K562 (cell line): ENCODE measurements around the gene CRYZL1. TPM values are rescaled to one million over a fixed set of nuclear protein-coding genes. Genes with fewer than 3 reads are reported as not detected.

Source experiments
- SMARCA4 ChIP-seq: fragments of 450-650 bp; IDR thresholded peaks from 2 replicates; pipeline ENCODE4 v1.6.1; 2016
- TAL1 ChIP-seq: fragments of 450-650 bp; IDR thresholded peaks from 2 replicates; pipeline ENCODE4 v1.6.1; 2016; ENCODE audit warnings: mild to moderate bottlenecking
- U2AF1 ChIP-seq: fragments of 200-400 bp; formaldehyde crosslinking; optimal IDR thresholded peaks from 2 replicates; pipeline ENCODE3; 2017; ENCODE audit warnings: mild to moderate bottlenecking, low read depth, low read length, moderate library complexity
- polyA plus RNA-seq, 8 experiments: library from polyadenylated mRNA; depleted of rRNA in 4 of 8; stranded (reverse) in 5 of 8; unstranded in 3 of 8; fragments of >200 nt; fragmentation: Nextera tagmentation in 2 of 8; fragmentation: Illumina TruSeq in 1 of 8; extraction: Ambion mirVana in 2 of 8; extraction: Trizol in 1 of 8; gene quantifications; 2 replicates each; pipeline versions ENCODE4 v1.2.1 to v1.2.3, GENCODE V29; 2011 to 2014; ENCODE audit warnings: inconsistent platforms in 1 of 8, missing spikeins in 1 of 8
- total RNA-seq, 7 experiments: library from RNA; depleted of rRNA in 6 of 7; stranded (reverse); fragments of >200 nt in 6 of 7; fragmentation: Illumina TruSeq in 2 of 7; extraction: Trizol in 2 of 7; gene quantifications; 2 replicates each; pipeline versions ENCODE4 v1.2.1 to v1.2.3, GENCODE V29; 2011 to 2021; ENCODE audit warnings: low replicate concordance in 1 of 7
- TF ChIP-seq, protein P1 (sequence below): fragments of 450-650 bp; IDR thresholded peaks from 2 replicates; pipeline ENCODE4 v1.6.1; 2016; ENCODE audit warnings: mild to moderate bottlenecking, moderate library complexity
- TF ChIP-seq, protein P2 (sequence below): fragments of 250-450 bp; sonication (Bioruptor Pico); IDR thresholded peaks from 2 replicates; pipeline ENCODE4 v1.4.0; 2020; ENCODE audit warnings: mild to moderate bottlenecking, moderate library complexity, borderline replicate concordance
- TF ChIP-seq, protein P3 (sequence below): fragments of 450-650 bp; IDR thresholded peaks from 2 replicates; pipeline ENCODE4 v1.6.1; 2016; ENCODE audit warnings: borderline replicate concordance
- TF ChIP-seq, protein P4 (sequence below), 2 experiments: fragments of 200-800 bp in 1 of 2; sonication (Bioruptor generic) in 1 of 2; sonication (generic) in 1 of 2; formaldehyde crosslinking in 1 of 2; IDR thresholded peaks in 1 of 2; conservative IDR thresholded peaks in 1 of 2; 2 replicates each; pipeline versions ENCODE4 v1.5.0 to v1.6.1; 2016 to 2020; ENCODE audit warnings: missing compliant biosample characterization in 1 of 2, missing genetic modification characterization in 1 of 2, missing genetic modification reagents in 1 of 2

The CRYZL1 gene
- total and polyA plus RNA-seq, 9 of the 15 experiments (the other 6 are each of a cell fraction or from before 2014, with no cell fraction given), result 19.9 to 98.2 (median 39.2) TPM

DNA sequence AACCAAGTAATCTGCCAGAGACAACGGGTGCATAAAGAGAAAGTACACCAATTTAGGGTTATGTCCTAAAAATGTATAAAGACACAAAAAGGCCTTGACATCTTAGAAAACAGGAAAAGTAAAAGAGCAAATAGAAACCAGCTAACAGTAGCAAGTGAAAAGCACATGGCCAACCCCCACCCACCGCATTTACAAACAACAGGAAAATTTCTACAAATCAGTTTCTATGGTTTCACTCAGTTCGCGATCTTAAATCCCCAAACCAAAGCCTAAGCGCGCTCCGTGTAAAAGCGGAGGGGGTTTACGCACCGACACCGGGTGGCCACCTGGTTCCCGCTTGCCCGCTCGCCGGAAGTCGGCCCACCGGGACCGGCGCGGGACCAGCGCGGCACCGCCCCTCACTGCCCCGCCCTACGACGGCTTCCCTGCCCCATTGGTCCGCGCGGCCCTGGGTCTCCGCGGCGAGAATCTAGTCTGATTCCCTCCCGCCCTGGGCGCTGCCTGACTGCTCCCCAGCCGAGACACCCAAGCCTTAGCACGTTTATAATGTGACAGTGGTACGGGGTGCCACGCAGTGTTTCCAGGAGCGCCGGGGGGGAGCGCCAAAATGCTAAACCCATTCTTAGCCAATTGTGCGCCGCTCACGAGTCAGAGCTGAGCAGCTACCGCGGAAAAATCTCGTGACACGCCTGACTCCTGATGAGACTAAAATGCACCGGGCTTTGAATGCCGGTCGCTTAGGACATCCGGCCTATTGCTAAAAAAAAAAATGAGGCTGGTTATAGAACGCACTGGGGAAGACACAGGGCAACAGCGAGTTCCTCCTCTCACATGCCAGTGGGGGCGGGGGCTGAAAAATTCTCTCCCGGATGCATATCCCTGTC, 99.5 kb downstream of the CRYZL1 start, which contains the start of gene GART (continued):
- TF ChIP-seq, protein P1, sequence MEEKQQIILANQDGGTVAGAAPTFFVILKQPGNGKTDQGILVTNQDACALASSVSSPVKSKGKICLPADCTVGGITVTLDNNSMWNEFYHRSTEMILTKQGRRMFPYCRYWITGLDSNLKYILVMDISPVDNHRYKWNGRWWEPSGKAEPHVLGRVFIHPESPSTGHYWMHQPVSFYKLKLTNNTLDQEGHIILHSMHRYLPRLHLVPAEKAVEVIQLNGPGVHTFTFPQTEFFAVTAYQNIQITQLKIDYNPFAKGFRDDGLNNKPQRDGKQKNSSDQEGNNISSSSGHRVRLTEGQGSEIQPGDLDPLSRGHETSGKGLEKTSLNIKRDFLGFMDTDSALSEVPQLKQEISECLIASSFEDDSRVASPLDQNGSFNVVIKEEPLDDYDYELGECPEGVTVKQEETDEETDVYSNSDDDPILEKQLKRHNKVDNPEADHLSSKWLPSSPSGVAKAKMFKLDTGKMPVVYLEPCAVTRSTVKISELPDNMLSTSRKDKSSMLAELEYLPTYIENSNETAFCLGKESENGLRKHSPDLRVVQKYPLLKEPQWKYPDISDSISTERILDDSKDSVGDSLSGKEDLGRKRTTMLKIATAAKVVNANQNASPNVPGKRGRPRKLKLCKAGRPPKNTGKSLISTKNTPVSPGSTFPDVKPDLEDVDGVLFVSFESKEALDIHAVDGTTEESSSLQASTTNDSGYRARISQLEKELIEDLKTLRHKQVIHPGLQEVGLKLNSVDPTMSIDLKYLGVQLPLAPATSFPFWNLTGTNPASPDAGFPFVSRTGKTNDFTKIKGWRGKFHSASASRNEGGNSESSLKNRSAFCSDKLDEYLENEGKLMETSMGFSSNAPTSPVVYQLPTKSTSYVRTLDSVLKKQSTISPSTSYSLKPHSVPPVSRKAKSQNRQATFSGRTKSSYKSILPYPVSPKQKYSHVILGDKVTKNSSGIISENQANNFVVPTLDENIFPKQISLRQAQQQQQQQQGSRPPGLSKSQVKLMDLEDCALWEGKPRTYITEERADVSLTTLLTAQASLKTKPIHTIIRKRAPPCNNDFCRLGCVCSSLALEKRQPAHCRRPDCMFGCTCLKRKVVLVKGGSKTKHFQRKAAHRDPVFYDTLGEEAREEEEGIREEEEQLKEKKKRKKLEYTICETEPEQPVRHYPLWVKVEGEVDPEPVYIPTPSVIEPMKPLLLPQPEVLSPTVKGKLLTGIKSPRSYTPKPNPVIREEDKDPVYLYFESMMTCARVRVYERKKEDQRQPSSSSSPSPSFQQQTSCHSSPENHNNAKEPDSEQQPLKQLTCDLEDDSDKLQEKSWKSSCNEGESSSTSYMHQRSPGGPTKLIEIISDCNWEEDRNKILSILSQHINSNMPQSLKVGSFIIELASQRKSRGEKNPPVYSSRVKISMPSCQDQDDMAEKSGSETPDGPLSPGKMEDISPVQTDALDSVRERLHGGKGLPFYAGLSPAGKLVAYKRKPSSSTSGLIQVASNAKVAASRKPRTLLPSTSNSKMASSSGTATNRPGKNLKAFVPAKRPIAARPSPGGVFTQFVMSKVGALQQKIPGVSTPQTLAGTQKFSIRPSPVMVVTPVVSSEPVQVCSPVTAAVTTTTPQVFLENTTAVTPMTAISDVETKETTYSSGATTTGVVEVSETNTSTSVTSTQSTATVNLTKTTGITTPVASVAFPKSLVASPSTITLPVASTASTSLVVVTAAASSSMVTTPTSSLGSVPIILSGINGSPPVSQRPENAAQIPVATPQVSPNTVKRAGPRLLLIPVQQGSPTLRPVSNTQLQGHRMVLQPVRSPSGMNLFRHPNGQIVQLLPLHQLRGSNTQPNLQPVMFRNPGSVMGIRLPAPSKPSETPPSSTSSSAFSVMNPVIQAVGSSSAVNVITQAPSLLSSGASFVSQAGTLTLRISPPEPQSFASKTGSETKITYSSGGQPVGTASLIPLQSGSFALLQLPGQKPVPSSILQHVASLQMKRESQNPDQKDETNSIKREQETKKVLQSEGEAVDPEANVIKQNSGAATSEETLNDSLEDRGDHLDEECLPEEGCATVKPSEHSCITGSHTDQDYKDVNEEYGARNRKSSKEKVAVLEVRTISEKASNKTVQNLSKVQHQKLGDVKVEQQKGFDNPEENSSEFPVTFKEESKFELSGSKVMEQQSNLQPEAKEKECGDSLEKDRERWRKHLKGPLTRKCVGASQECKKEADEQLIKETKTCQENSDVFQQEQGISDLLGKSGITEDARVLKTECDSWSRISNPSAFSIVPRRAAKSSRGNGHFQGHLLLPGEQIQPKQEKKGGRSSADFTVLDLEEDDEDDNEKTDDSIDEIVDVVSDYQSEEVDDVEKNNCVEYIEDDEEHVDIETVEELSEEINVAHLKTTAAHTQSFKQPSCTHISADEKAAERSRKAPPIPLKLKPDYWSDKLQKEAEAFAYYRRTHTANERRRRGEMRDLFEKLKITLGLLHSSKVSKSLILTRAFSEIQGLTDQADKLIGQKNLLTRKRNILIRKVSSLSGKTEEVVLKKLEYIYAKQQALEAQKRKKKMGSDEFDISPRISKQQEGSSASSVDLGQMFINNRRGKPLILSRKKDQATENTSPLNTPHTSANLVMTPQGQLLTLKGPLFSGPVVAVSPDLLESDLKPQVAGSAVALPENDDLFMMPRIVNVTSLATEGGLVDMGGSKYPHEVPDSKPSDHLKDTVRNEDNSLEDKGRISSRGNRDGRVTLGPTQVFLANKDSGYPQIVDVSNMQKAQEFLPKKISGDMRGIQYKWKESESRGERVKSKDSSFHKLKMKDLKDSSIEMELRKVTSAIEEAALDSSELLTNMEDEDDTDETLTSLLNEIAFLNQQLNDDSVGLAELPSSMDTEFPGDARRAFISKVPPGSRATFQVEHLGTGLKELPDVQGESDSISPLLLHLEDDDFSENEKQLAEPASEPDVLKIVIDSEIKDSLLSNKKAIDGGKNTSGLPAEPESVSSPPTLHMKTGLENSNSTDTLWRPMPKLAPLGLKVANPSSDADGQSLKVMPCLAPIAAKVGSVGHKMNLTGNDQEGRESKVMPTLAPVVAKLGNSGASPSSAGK, result peak; percentile 85
- TF ChIP-seq, protein P2, sequence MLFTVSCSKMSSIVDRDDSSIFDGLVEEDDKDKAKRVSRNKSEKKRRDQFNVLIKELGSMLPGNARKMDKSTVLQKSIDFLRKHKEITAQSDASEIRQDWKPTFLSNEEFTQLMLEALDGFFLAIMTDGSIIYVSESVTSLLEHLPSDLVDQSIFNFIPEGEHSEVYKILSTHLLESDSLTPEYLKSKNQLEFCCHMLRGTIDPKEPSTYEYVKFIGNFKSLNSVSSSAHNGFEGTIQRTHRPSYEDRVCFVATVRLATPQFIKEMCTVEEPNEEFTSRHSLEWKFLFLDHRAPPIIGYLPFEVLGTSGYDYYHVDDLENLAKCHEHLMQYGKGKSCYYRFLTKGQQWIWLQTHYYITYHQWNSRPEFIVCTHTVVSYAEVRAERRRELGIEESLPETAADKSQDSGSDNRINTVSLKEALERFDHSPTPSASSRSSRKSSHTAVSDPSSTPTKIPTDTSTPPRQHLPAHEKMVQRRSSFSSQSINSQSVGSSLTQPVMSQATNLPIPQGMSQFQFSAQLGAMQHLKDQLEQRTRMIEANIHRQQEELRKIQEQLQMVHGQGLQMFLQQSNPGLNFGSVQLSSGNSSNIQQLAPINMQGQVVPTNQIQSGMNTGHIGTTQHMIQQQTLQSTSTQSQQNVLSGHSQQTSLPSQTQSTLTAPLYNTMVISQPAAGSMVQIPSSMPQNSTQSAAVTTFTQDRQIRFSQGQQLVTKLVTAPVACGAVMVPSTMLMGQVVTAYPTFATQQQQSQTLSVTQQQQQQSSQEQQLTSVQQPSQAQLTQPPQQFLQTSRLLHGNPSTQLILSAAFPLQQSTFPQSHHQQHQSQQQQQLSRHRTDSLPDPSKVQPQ (CRISPR knock-in tag), result no peak
- TF ChIP-seq, protein P3, sequence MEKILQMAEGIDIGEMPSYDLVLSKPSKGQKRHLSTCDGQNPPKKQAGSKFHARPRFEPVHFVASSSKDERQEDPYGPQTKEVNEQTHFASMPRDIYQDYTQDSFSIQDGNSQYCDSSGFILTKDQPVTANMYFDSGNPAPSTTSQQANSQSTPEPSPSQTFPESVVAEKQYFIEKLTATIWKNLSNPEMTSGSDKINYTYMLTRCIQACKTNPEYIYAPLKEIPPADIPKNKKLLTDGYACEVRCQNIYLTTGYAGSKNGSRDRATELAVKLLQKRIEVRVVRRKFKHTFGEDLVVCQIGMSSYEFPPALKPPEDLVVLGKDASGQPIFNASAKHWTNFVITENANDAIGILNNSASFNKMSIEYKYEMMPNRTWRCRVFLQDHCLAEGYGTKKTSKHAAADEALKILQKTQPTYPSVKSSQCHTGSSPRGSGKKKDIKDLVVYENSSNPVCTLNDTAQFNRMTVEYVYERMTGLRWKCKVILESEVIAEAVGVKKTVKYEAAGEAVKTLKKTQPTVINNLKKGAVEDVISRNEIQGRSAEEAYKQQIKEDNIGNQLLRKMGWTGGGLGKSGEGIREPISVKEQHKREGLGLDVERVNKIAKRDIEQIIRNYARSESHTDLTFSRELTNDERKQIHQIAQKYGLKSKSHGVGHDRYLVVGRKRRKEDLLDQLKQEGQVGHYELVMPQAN, result peak; percentile 97
- TF ChIP-seq, protein P4, sequence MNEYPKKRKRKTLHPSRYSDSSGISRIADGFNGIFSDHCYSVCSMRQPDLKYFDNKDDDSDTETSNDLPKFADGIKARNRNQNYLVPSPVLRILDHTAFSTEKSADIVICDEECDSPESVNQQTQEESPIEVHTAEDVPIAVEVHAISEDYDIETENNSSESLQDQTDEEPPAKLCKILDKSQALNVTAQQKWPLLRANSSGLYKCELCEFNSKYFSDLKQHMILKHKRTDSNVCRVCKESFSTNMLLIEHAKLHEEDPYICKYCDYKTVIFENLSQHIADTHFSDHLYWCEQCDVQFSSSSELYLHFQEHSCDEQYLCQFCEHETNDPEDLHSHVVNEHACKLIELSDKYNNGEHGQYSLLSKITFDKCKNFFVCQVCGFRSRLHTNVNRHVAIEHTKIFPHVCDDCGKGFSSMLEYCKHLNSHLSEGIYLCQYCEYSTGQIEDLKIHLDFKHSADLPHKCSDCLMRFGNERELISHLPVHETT (CRISPR knock-in tag; conservative IDR thresholded peaks at IDR 0.05 in 1 of 2, IDR thresholded peaks at IDR 0.05 in 1 of 2), result peak in 1 of 2 experiments; percentile 99; a peak in 2 of 4 replicates
- TF ChIP-seq U2AF1 (no peak), SMARCA4 (0 out of 2 replicates have a peak, but pooled peaks have one; percentile 20), TAL1 (no peak)
